ENCODE measurements around the gene HIP1R.
A peak's percentile ranks its signal among the peaks of the same experiment; 100 is the strongest.
"Not testable (repeated sequence)": the region's sequence is repeated elsewhere in the genome, so short reads cannot be mapped to it uniquely, and the experiment has no call there.

HIP1R gene

GRCh38 chr12:122876281-122876680 lies 41.0 kb downstream of the HIP1R start:
- not testable (repeated sequence) for DNase-seq

- DNase-seq = no peak
Observed at GRCh38 chr12:122876731-122877130, 41.5 kb downstream of the HIP1R start.

GRCh38 chr12:122878780-122879612 lies 43.7 kb downstream of the HIP1R start:
- DNase-seq = no peak

DNA sequence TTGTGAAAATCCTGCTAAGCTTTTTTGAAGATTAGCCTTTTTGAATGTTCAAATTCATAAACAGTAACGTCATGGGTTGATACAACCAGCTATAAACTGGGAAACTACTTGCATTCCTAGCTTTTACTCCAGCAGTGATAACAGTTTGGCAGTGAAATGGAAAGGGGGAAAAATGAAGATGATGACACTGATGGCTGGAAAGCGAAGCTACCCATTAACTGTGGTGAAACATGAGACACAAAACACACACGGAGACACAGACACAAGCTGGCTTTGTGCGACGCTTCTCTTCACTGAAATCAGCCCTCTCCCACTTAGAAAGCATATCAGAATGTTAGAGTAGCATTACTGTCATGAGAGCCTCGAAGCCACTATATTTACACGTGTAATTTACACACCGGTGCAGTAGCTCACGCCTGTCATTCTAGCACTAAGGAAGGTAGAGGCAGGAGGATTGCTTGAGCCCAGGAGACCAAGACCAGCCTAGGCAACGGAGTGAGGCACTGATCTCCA lies 45.0 kb downstream of the HIP1R start:
- DNase-seq = no peak

GRCh38 chr12:122880668-122881067 lies 45.4 kb downstream of the HIP1R start:
- DNase-seq = peak in 1 of 2 experiments; percentile 54

DNA sequence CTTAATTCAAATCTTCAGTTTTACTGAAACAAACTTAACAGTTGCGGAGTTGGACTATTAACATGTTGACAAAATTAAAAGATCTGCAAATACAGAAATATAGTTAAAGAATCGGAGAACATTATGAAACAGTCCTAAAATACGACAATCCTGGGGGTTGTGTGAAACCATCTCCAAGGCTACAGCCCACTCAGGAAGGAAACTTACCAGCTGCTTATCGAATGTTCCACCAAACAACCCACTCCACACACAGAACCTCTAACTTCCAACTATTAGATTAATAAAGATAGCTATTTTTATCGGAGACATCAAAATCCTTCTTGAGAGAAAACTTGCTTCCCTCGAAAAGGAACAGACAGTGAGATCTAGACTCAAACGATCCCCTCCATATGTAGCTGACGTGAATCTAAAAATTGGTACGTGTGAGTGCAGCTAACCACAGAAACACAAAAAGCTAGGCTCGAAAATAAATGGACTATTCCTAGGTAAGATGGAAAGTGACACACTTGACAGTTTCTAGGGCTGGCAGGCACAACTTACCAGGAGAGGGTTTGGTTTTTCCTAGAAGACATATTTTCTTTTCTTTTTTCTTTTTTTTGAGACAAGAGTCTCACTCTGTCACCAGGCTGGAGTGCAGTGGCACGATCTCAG lies 47.8 kb downstream of the HIP1R start:
- no peak for DNase-seq

DNA sequence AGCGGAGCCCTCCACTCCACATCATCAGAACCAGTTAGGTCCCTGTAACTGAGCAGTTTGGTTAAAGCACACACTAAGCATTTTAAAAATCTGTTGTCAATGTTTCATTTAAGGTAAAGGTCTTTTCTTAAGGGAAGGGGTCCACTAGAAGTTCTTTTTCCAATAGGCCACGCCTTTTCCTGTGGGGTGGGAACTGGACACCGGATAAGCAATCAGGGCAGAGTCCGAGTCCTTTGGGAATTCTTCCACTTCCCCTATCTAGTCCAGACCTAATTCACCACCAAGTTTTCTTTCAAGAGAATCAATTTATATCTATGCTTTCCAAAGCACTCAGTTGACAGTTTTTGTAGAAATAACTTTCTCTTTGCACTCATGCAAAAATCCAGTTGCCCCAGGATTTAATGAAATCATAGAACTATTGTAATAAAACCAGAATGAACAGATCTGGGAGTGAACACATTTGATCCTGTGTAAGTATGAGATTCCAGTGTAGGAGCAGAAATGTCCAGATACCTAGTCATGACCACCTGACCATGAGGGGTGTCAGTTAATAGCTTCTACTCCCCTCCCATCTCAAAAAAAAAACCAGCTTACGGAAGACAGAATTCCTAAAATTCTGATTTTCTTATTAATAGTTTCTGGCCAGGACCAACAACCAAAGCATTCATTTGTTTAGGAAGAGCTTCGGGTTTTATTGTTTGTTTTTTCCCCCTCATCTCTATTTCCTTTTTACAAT lies 49.0 kb downstream of the HIP1R start:
- DNase-seq = no peak

- no peak for DNase-seq
Observed at GRCh38 chr12:122884860-122885259, 49.6 kb downstream of the HIP1R start.

GRCh38 chr12:122886161-122886560 lies 50.9 kb downstream of the HIP1R start:
- no peak for DNase-seq

DNA sequence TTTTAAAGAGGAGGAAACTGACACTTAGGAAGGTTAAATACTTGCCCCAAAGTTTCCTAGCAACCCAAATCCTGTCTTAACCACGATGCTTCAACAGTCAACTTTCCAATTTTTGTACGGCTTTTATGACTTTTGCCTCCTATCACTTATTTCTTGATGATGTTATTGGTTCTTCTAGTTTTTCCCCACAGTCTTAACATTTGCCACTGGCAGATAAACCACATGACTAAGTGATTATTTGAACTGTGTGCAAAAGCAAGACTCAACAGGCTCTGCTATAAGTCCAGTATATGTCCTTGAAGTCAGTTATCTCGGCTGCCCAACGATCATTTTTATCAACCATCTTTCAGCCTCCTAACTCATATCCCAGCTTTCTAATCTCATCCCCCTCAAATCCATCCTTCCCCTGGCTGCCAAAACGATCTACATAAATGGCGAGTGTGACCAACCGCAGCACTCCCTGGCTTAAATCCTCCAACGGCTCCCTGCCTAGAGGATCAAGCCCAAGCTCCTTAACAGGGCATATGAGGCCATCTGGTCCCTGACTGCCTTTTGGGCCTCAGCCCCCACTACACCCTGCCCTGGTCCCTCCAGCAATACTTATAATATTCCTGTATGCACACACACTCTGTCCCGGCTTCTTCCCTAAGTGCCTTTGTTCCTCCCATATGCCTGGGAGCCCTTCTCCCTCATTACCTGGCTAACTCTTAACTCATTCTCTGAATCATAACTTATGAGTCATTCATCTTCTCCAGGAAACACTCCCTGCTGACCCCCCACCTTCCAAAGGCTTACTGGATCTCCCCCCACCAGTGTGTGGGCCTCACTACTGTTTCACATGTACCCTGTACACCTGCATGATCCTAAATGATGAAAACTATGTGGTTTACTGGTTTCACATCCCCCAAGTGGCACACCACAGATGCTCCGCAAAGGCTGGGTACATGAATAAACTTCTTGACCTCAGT lies 51.9 kb downstream of the HIP1R start:
- no peak for DNase-seq

GRCh38 chr12:122887819-122888212 lies 52.6 kb downstream of the HIP1R start:
- no peak for DNase-seq

DNA sequence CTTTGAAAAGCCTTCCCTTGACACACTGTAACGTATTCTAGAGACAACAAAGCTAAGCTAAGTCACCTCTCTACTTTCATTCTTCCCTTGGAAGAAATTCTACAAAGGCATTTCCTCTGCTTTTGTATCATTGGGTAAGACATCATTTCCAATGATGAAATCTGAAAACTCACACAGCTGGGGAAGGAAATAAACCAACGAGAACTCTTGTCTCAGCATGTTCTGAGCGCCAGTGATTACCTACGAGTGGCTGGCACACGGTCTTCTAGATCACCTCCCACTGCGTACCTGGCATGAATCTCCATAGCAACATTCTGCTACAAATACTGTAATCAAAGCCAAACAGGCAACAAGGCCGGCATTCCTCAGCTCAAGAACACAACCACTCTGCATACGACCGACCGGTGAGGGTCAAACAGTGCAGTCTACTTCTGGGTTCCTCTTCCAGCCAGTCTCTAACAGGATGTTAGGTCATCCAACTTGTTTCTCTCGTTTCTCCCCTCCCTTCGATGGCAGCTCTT lies 53.0 kb downstream of the HIP1R start:
- peak; percentile 62 to 72 for DNase-seq

DNA sequence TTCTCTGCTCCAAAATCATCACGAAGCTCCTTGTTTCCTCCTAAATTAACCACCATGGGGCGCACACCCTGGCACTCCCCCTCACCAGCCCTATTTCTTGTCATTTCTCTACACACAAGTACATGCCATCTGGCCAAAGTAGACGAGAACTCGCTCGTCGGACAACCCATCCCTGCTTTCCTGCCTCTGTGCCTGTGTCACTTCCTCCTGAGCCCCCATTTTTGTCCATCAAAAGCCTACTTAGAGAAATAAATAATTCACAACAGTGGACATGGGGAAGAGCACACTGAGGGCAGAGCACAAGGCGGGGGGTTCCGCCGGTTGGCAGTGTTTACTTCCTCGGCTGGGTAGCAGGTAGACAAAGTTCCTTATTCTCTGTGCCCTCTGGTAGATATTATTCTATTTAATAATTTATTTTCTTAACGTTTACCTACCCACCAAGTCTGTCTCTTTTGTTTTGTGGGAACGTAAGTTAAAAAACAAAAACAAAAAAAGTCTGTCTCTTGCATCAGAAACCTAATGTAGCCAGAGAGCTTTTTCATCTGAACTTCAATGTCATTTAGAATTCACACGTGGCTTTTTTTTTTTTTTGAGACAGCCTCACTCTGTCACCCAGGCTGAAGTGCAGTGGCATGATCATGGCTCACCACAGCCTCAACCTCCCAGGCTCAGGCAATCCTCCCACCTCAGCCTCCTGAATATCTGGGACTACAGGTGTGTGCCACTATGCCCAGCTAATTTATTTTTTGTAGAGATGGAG lies 54.7 kb downstream of the HIP1R start:
- DNase-seq = no peak

- DNase-seq = no peak
Observed at GRCh38 chr12:122891661-122892525, 56.6 kb downstream of the HIP1R start.

DNA sequence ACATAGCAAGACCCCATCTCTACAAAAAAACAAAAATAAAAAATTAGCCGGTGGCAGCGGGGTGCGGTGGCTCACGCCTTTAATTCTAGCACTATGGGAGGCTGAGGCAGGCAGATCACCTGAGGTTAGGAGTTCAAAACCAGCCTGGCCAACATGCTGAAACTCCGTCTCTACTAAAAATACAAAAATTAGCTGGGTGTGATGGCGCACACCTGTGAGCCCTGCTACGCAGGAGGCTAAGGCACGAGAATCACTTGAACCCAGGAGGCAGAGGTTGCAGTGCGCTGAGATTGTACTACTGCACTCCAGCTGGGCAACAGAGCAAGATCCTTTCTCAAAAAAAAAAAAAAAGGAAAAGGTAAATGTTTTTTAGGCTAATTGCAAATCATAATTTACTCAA lies 57.5 kb downstream of the HIP1R start:
- DNase-seq = not testable (repeated sequence)

DNA sequence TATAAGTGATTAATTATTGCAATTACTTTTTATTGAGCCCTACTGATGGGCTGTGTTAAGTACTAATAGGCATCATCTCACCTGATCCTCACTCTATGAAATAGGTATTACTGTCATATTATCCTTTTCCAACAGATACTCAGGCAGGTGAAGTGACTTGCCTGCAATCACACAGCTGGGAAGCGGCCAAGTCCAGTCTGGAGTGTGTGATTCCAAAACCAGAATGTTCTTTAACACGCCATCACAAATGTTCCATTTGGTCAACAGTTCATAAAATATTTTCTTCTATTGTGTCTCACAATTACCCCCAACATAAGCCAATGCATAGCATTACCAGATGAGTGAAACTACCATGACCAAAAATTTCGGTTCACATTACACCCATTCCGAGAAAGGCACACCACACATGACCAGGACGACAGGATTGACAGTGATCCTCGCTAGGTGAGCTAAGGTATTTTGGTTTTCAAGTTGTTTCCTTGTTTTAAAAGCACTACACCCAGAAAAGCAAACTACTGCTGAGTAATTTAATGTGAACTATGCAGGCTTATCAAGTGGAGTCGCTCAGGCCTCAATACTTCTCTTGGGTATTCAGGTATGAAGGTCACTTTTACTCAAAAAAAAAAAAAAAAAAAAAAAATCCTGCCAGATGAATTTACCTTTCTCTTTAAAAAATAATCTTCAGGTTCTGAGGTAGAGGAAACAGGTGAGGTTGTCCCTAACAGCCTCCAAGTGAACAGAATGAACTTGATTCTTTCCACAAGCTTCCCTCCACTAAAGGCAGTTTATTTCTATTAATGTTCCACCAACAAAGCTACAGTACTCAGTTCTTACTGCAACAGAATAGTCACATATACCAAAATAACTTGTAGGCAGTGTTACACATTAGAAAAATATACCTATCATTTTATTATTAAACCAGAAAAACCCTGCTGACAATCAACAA lies 58.2 kb downstream of the HIP1R start:
- DNase-seq = no peak

GRCh38 chr12:122894193-122895121 lies 59.2 kb downstream of the HIP1R start:
- peak in 1 of 2 experiments; percentile 34 for DNase-seq

GRCh38 chr12:122895320-122895703 lies 60.1 kb downstream of the HIP1R start:
- DNase-seq = no peak
